ENCODE results near the gene RNF157.
"Not testable (repeated sequence)": the region's sequence is repeated elsewhere in the genome, so short reads cannot be mapped to it uniquely, and the experiment has no call there.

- TF ChIP-seq RFX5 (IDR thresholded peaks at IDR 0.05; ENCODE audit: low read depth, low read length); ATF3 (IDR thresholded peaks at IDR 0.05); ATF3 (CRISPR knock-in tag; conservative IDR thresholded peaks at IDR 0.05); ZNF184 (CRISPR knock-in tag; IDR thresholded peaks at IDR 0.05); CTCF (IDR thresholded peaks at IDR 0.05 in 2 of 3, conservative IDR thresholded peaks at IDR 0.05 in 1 of 3; ENCODE audit: insufficient read depth in 2 of 3, low read depth in 1 of 3, low read length in 3 of 3); ASH1L (IDR thresholded peaks at IDR 0.05; ENCODE audit: borderline replicate concordance, low read depth, partially characterized antibody); KAT7 (CRISPR knock-in tag; IDR thresholded peaks at IDR 0.05; ENCODE audit: borderline replicate concordance); ATF6 (CRISPR knock-in tag; IDR thresholded peaks at IDR 0.05); KHSRP (IDR thresholded peaks at IDR 0.05); HMGXB4 (CRISPR knock-in tag; IDR thresholded peaks at IDR 0.05): not testable (repeated sequence)
These were observed 53.5 kb downstream of the RNF157 start for GRCh38 chr17:76186774-76187173.
